Skin epidermis (tissue), 12 donors: ENCODE measurements around the gene DUOXA1.

Source experiments
- H3K27ac ChIP-seq, 21 experiments: fragments of 200-600 bp; sonication (generic) in 11 of 21; one replicate each; pipeline ENCODE4 v1.5.0; 2020; ENCODE audit warnings: mild to moderate bottlenecking in 3 of 21, inconsistent platforms in 2 of 21, moderate library complexity in 2 of 21
- H3K4me3 ChIP-seq, 7 experiments: fragments of 200-600 bp; sonication (generic) in 2 of 7; one replicate each; pipeline ENCODE4 v1.5.0; 2020; ENCODE audit warnings: inconsistent platforms in 2 of 7, mild to moderate bottlenecking in 2 of 7, moderate library complexity in 1 of 7

DUOXA1 gene, protein sequence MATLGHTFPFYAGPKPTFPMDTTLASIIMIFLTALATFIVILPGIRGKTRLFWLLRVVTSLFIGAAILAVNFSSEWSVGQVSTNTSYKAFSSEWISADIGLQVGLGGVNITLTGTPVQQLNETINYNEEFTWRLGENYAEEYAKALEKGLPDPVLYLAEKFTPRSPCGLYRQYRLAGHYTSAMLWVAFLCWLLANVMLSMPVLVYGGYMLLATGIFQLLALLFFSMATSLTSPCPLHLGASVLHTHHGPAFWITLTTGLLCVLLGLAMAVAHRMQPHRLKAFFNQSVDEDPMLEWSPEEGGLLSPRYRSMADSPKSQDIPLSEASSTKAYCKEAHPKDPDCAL

DNA sequence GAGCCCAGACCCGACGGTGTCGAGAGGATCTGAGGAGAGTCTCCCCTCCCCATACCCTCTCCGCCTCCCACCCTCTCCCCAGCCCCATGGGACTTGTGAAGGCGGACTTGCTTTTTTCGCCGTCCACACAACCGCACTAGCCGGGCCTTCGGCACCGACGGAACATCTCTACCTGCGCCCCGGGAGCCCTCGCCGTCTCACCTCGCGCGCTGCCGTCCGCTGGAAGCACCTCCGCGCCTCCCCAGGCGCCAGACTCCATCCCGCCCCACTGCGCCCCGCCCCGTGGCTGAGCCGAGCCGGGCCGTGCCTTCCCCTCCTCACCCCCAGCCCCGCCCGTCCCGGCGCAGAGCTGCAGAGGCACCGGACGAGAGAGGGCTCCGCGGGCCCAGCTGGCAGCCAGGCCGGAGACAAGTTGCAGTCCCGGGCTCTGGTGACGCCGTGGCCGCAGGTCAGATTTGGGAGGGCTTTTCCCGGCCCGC lies at the start of gene DUOXA1, which contains the start of gene DUOX1:
Gene DUOXA1 (minus strand): TSS at position 229 of the 479 bp plus-strand sequence. CDS start 6,865 bp downstream, outside the sequence.
Gene DUOX1 (plus strand): TSS at position 344 of the 479 bp plus-strand sequence. CDS start 1,973 bp downstream, outside the sequence.
- Histone ChIP-seq H3K4me3 (peak within 1 kb of the TSS; percentile 34 to 57 (median 46)), H3K27ac (peak within 1 kb of the TSS; percentile 13 to 86 (median 77))

DNA sequence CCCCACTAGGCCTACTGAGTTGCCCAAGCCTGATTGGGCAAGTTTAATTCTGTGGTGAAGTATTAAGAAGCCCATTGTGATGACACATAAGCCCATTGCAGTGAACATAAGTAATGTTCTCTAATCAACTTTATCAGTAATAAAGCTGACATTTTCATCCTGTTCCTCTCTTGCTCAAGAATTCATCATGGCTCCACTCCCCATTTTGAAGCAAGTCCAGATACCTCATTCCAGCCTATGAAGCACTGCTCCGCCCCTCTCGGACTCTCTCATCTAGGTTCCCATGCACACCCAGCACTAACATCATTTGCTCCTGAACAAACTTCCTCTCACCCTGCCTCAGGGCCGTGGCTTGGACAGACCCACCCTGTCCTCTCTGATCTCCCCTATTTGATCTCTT lies 47.6 kb upstream of the DUOXA1 start:
- Histone ChIP-seq H3K4me3 (no peak overlapping the region), H3K27ac (no peak overlapping the region)

DNA sequence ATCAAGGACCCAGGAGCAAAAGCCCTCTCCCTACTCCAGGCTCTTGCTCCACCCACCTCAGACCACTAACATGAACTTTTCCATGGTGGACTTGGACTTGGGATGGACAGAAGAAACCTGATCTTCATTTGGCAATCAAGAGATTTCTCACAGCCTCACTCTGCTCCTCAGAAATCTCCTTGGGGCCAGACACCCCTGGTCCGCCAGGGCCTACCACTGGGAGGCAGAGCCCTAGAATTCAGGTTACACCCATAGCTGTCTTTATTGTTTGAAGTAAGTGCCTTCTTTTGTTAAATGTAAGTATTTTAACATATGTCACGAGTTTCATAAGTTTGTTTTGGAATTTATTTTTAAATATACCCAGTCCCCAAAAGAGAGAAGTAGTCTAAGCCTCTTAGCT lies 44.9 kb upstream of the DUOXA1 start:
- H3K27ac ChIP-seq: no peak overlapping the region
- no peak overlapping the region for H3K4me3 ChIP-seq

DNA sequence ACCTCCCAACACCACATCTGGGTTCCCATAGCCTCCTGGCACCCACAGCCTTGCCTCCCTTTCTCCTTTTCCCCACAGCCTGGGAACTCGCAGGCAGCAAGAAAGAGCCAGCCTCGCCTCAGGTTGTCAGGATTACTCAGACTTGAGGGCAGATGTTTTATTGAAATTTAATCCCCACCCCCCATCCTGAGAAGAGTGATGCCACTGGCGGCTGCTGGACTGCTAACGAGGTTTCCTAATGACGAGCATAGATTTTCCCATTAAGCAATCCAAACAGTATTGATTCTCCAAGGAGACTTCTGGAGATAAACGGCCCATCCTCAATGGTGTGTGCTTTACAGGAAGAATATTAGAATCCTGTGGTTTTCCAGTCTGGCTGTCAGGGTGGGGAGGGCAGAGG lies 44.4 kb upstream of the DUOXA1 start:
- Histone ChIP-seq H3K4me3 (no peak overlapping the region), H3K27ac (no peak overlapping the region)

DNA sequence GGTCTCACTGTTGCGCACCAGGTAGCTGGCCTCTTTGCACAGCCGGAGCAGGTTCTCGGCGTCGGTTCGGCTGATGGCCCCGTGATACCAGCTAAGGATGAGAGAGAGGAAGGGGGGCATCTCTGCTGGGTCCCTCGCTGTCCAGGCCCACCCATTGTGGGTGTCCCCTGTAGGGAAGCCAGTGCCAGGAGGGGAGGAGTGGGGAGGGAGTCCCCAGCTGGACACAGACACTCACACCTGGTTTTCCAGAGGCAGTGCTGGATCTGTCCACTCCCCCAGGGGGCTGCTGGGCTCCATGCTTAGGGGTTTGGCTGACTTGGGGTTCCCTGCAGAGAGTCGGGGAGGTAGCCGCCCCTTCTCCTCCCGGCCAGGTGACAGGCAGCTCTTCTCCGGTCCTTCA lies 42.2 kb upstream of the DUOXA1 start:
- no peak overlapping the region for H3K4me3 ChIP-seq
- no peak overlapping the region for H3K27ac ChIP-seq

DNA sequence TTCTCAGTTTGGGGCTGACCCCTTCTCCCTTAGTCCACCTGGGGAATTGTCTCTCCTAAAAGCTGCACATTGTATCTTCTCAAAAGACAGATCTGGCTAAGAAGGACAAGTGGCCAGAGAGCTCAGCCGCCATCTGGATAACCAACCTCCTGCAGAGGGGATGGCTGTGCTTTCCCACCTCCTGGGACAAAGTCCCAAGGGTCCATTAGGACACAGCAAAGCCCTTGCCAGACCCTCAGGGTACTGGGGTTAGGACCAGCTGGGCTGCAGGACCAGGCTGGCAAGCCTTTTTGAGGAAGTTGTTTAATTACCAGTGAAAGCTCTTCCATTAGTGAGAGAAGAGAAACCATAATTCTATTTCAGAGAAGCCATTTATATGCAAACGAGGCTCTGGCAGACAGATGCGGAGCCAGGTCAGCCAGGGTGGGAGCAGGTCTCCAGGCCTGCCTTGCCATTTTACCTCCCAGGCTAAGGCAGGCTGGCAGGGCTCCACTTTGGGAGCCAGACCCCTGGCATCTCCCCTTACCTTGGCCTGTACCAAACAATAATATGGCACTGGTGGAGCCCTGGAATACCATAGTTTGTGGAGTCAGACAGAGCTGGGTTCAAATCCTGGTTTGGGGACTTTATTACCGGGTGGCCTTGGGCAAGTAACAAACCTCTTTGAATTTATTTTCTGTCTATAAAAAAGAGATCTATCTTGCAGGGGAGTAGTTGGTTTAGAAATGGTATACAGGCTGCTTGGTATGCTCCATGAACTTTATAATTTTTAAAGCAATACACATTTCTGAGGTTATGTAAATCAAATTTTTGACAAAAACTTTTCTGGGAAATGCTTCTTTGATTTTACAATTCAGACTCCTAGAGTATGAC lies 40.2 kb upstream of the DUOXA1 start:
- H3K4me3 ChIP-seq: no peak overlapping the region
- H3K27ac ChIP-seq: peak overlapping the region in 6 of 21 experiments; percentile 32 to 99 (median 66)

DNA sequence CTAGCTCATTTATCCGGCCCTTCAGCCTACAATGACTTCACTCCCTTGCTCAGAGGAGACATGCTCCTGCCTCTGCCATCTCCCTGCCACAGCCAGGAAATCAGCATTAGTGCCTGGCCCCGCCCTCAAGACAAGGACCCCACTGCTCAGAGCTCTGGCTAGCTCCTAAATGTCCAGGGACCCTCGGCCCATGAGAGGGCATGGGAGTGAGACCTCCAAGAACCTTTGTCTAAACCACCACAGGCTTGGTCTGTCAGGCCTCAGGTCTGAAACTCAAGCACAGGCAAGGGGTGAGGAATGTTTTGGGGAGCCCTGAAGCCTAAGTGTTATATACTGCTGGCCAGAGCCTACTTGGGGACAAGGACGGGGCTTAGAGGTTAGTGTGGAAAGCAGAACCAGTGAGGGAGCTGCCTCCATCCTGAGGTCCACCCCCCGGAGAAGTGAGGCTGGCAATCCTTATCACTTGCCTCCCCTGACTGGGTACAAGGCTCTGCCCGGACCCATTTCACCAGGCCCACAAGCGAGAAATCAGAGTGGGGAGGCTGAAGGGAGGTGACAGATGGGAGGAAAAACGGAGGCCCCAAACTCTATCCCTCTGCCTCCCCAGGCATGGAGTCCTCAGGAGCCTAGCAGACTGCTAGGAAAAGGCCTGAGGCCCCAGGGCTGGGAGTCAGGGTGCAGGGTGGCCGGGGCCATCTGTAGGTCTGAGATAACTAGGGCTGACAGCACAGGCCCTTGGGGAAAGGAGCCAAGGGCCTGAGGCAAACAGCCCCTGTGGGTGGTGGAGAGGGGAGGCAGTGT lies 39.3 kb upstream of the DUOXA1 start:
- Histone ChIP-seq H3K27ac (peak overlapping the region in 9 of 21 experiments; percentile 5 to 99 (median 38)), H3K4me3 (no peak overlapping the region)

DNA sequence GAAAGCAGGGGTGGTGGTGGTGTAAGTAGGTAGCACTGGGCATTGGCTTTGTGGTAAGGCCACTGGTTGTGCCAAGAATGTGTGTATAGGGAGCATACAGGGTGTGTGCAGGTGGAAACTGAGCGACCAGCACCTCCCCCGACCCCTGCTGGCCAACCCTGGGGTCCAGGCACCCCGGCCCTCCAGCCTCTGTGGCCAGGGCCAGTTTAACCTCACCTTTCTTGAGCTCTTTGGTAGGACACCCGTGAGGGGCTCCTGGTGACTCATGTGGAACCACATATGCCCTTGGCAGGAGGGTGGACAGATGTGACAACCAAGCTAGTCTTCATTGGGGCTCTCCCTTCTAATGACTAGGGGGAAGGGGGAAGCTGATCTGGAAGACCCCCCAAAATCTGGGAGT lies 38.6 kb upstream of the DUOXA1 start:
- Histone ChIP-seq H3K4me3 (no peak overlapping the region), H3K27ac (peak overlapping the region in 8 of 21 experiments; percentile 3 to 100 (median 96))

DNA sequence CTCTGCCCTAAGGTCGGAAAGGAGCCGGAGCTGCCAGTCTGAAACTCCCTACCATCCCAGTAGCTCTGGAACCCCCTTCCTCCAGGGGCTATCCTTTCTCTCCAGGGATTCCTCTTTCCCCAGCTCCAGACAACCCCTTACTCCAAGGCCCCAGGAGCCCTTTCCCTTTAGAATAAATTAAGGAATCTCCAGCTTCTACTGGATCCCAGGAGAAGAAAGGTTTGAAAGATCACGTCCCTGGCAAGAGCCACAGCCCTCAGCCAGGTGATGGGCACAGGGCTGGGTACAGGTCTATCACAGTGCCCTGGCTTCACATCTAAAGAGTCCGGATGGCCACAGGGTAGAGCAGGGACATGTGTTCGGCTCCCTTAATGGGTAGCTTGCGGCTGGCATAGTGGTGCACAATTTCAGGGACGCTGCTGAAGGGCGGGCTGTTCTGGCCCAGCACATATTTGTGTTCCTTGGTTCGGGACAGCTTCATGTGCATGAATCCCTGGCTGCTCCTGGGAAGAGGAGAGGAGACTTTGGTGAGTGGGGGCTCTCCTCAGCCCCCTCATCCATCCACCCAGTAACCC lies 38.0 kb upstream of the DUOXA1 start:
- peak overlapping the region; percentile 39 to 66 (median 54) for H3K4me3 ChIP-seq

DNA sequence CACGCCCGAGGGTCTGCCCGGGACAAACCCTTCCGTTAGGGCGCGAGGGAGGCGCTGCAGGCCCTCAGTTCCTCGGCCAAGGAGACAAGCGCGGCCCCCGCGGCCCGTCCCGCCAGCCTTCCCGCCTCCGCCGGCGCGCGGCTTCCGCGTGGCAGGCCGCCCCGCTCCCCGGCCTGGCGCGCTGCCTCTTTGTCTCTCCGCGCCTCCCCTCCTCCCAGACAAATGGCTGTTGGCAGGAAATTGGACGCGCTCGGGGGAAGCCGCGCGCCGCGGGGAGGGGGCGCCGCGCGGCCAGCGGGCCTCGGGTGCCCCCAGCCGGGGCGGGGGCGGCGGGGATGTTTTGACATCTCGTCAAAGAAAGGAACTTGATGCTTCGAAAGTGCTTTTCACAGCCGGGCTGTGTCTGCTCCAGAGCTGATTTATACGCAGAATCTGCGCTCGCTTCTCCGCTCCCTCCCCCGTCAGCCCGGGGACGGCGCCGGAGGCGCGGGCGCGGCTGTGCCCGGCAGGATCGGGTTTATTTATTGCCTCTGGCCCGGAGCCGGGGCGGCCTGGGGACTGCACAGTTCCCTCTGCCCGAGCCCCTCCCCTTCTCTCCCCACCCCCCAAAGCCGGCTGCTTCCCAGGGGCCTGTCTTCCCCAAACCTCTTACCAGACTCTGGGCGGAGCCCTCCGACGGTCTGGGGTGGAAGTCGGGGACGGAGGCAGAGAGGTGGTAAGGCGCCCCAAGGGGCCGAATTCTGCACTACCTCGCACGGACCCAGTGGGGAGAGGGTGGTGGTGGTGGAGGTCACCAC lies 37.4 kb upstream of the DUOXA1 start:
- peak overlapping the region; percentile 39 to 66 (median 54) for H3K4me3 ChIP-seq
- peak overlapping the region; percentile 89 to 100 (median 98) for H3K27ac ChIP-seq

More for the DNA sequence above, 38.0 kb upstream of the DUOXA1 start:
- H3K27ac ChIP-seq: peak overlapping the region; percentile 89 to 100 (median 98)

DNA sequence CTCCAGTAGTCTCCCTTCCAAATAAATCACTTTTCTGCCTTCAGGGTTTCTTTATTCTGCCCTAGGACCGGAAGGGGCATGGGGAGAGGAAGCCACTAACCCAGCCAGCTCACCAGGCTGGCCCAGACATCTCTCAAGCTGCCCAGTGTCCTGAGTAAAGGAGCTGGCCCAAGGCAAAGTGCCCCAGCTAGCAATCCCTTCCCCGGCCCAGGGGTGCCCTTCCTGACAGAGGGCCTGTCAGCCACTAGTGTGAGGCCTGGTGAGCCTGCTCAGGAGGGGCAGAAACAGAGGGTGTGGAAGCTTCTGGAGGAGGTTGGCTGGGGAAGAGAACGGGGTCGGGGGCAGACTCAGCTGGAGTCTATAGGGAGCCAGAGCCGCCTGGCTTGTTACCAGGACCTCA lies 35.9 kb upstream of the DUOXA1 start:
- no peak overlapping the region for H3K4me3 ChIP-seq

DNA sequence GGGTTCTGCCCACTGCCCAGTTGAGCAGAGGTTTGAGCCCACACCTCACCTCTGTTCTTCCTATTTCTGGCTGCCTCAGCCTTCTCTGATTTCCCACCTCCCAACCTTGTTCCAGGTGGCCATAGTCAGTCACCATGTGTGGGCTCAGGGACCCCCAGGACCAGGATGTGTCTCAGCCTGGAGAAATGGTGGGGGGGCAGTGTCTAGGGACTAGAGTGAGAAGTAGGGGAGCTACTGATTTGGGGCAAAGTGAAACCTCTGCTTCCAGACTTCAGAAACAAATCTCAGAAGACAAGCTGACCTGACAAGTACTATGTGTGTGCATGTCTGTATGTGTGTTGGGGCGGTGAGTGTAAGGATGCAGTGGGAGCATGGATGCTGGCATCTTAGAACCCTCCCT lies 35.2 kb upstream of the DUOXA1 start:
- Histone ChIP-seq H3K4me3 (no peak overlapping the region), H3K27ac (peak overlapping the region in 7 of 21 experiments; percentile 26 to 99 (median 98))

More for the DNA sequence above, 35.9 kb upstream of the DUOXA1 start:
- peak overlapping the region in 14 of 21 experiments; percentile 5 to 100 (median 98) for H3K27ac ChIP-seq

DNA sequence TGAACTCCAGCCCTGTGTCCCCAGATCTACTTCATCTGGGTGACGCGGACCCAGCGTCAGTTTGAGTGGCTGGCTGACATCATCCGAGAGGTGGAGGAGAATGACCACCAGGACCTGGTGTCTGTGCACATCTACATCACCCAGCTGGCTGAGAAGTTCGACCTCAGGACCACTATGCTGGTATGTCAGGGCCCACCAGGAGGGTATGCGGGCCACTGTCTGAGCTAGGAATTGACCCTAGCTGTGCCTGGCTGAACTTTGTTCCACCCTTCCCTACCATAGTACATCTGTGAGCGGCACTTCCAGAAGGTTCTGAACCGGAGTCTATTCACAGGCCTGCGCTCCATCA lies 33.8 kb upstream of the DUOXA1 start:
- peak overlapping the region in 17 of 21 experiments; percentile 24 to 87 (median 73) for H3K27ac ChIP-seq
- no peak overlapping the region for H3K4me3 ChIP-seq

DNA sequence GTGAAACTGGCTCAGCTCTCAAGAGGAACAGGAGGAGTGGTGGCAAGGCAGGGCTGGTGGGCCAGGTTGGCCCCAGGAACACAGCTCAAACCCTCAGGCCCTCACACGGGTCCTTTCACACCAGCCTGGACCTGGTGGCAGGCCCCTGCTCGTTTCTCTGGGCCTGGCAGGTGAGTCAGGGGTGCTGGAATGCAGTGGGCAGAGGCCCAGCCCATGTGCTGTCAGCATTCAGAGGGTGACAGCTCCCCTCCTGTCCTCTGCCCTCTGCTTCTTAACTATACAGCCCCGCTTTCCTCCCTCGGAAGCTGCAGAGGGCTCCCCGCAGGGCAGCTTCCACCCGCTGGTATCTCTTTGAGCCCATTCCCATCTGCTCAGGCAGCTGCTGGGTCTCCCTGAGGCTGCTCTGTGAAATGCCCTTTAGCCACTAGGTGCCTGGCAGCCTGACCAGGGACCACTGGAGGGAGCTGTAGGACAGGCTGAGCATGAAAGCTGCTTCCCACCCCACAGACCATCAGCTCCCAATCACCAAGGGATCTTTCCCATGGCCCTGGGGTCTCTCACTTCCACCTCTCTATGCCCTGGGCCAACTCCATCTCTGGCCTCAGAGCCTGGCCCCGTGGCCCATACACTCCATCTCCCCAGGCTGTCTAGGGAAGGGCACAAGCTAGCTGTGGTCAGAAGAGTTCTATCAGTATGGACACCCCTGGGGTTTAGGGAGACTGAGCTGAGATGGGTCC lies 33.3 kb upstream of the DUOXA1 start:
- Histone ChIP-seq H3K27ac (peak overlapping the region in 20 of 21 experiments; percentile 16 to 87 (median 72)), H3K4me3 (no peak overlapping the region)

DNA sequence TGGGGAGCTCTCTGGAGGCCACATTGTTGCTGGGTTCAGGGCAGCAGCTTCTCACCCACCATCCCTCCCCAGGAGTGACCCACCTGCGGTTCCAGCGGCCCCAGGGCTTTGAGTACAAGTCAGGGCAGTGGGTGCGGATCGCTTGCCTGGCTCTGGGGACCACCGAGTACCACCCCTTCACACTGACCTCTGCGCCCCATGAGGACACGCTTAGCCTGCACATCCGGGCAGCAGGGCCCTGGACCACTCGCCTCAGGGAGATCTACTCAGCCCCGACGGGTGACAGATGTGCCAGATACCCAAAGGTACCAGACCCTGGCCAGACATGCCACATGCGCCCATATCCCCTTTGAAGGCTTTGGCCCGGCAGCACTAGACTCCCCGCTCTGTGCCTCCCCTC lies 32.0 kb upstream of the DUOXA1 start:
- H3K27ac ChIP-seq: peak overlapping the region in 17 of 21 experiments; percentile 16 to 87 (median 74)
- H3K4me3 ChIP-seq: no peak overlapping the region

DNA sequence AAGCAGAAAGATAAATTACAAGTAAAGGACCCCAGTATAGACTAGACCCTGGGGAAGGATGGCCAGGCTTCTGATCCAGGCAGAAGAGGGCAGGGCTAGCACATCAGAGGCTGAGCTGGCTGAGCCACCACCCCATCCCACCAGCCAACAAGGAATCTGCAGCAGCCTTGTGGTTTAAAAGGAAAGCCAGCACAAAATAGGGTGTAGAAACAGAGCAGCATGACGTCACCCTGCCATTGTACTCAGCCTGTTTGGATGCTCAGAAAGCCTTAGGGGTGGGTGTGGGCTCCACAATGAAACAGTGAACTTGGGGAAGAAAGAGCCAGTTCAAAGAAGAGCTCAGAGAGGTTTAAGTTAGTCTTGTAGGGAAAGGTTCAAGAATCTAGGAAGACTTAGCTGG lies 28.3 kb upstream of the DUOXA1 start:
- H3K4me3 ChIP-seq: no peak overlapping the region

DNA sequence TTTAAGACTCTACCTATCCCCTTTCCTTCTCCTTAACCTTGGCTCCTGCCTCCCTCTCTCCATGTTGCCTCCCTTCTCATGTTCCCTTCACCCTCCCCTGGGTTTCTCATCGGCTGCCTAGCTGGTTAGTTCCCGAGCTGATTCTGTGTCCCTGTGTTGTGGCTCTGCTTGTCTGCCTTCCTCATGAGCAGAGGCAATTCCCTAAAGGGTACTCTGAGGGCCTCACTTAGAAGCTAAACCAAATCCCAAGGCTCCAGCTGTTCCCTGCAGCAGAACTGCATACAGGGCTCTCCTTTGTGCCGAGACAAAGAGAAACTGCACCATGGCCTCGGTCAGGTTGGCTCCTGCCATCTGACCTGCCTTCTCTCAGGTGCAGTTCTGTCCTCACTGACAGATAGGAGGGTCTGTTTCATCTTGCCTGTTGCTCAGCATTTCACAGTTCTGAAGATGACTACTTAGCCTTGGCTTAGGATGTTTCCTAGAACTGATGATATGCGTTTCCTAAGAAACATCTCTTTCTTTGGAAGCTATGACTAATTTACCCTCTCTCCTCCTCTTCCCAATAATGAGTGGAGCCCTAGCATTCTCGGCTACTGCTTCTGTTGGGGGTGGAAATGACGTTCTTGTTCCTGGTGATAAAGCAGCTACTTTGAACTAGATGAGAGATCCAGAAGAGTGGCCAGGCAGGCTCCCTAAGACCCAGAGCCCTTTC lies 27.2 kb upstream of the DUOXA1 start:
- no peak overlapping the region for H3K4me3 ChIP-seq
- H3K27ac ChIP-seq: peak overlapping the region in 18 of 21 experiments; percentile 4 to 86 (median 64)

More for the DNA sequence above, 28.3 kb upstream of the DUOXA1 start:
- peak overlapping the region in 18 of 21 experiments; percentile 0 to 86 (median 62) for H3K27ac ChIP-seq
